ENCODE results near the gene MOB3B. TPM values are rescaled to one million over a fixed set of nuclear protein-coding genes. Genes with fewer than 3 reads are reported as not detected.

The MOB3B gene
- total and polyA plus RNA-seq, 10 of the 15 experiments (the other 5 are each of a cell fraction or from before 2014, with no cell fraction given) = 0.44 to 2.7 (median 0.91) TPM

DNA sequence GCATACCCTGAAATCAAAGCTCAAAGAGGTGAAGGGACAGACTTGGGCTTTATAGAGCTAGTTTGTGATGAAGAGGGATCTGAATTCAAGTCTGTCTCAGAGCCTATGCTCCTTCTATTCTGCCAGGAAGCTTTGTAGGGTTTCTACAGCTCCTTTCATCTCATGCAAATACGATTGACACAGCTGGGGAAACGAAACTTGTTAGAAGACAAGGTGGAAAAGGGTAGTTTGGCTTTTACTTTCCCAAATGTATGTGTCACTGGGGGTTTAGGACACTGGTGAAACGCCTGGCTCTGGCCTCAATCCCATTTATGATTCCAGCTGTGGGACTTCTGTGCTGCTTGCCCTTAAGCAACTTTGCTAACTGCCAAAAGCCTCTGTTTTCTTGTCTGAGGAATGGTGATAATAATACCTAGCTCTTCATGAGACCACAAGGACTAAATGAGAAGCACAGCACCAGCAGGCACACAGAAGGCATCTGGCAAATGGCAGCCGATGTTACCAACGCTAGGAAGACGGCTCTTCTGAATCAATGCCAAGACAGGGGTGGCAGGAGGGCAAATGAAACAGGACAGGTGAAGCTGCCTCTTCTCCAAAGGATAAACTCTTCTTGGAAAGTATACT lies 162.3 kb downstream of the MOB3B start (continued):
- 0 out of 4 replicates have a peak, but pooled peaks of 1 of the 2 experiments have one; percentile 38 for TF ChIP-seq EP300 (IDR thresholded peaks at IDR 0.05; ENCODE audit: borderline replicate concordance in 1 of 2, control insufficient read depth in 1 of 2, low read depth in 2 of 2, low read length in 2 of 2)
- no peak for TF ChIP-seq MYB (IDR thresholded peaks at IDR 0.05; ENCODE audit: borderline replicate concordance, low read depth, low read length)
- TF ChIP-seq, protein P1, sequence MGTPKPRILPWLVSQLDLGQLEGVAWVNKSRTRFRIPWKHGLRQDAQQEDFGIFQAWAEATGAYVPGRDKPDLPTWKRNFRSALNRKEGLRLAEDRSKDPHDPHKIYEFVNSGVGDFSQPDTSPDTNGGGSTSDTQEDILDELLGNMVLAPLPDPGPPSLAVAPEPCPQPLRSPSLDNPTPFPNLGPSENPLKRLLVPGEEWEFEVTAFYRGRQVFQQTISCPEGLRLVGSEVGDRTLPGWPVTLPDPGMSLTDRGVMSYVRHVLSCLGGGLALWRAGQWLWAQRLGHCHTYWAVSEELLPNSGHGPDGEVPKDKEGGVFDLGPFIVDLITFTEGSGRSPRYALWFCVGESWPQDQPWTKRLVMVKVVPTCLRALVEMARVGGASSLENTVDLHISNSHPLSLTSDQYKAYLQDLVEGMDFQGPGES (IDR thresholded peaks at IDR 0.05) = no peak
- TF ChIP-seq, protein P2, sequence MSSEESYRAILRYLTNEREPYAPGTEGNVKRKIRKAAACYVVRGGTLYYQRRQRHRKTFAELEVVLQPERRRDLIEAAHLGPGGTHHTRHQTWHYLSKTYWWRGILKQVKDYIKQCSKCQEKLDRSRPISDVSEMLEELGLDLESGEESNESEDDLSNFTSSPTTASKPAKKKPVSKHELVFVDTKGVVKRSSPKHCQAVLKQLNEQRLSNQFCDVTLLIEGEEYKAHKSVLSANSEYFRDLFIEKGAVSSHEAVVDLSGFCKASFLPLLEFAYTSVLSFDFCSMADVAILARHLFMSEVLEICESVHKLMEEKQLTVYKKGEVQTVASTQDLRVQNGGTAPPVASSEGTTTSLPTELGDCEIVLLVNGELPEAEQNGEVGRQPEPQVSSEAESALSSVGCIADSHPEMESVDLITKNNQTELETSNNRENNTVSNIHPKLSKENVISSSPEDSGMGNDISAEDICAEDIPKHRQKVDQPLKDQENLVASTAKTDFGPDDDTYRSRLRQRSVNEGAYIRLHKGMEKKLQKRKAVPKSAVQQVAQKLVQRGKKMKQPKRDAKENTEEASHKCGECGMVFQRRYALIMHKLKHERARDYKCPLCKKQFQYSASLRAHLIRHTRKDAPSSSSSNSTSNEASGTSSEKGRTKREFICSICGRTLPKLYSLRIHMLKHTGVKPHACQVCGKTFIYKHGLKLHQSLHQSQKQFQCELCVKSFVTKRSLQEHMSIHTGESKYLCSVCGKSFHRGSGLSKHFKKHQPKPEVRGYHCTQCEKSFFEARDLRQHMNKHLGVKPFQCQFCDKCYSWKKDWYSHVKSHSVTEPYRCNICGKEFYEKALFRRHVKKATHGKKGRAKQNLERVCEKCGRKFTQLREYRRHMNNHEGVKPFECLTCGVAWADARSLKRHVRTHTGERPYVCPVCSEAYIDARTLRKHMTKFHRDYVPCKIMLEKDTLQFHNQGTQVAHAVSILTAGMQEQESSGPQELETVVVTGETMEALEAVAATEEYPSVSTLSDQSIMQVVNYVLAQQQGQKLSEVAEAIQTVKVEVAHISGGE (CRISPR knock-in tag; IDR thresholded peaks at IDR 0.05) = no peak
- 0 out of 2 replicates have a peak, but pooled peaks have one; percentile 6 for TF ChIP-seq SMARCA5 (IDR thresholded peaks at IDR 0.05)

Measured in GM12878 (cell line).